Activated CD4-positive, alpha-beta T cell treated with anti-CD3 and anti-CD28 coated beads, Interleukin-2, amount 10 ng/mL, durations not matched to agents 24 days and 14 days (primary cell): Measurements from ENCODE around the gene BBLN. TPM values are rescaled to one million over a fixed set of nuclear protein-coding genes. Genes with fewer than 3 reads are reported as not detected.

Experiments
- DNase-seq: peaks from one replicate; pipeline ENCODE4 v3.0.0; 2022
- H3K27ac Mint-ChIP-seq: one replicate; pipeline ENCODE4 v1.8.0; 2022; ENCODE audit warnings: mild to moderate bottlenecking, mixed read lengths
- H3K27me3 Mint-ChIP-seq: one replicate; pipeline ENCODE4 v1.8.0; 2022; ENCODE audit warnings: mixed read lengths
- H3K36me3 Mint-ChIP-seq: one replicate; pipeline ENCODE4 v1.8.0; 2022; ENCODE audit warnings: low read depth, mild to moderate bottlenecking, mixed read lengths
- H3K4me1 Mint-ChIP-seq: one replicate; pipeline ENCODE4 v1.8.0; 2021; ENCODE audit warnings: mixed read lengths
- H3K4me3 Mint-ChIP-seq: one replicate; pipeline ENCODE4 v1.8.0; 2022; ENCODE audit warnings: mild to moderate bottlenecking, moderate library complexity, mixed read lengths
- H3K9me3 Mint-ChIP-seq: one replicate; pipeline ENCODE4 v1.8.0; 2021; ENCODE audit warnings: mixed read lengths
- intact Hi-C: fragments of 100-400 bp; cut with micrococcal nuclease; formaldehyde crosslinking; loops from one replicate; pipeline ENCODE4 v1.15.1; 2023
- total RNA-seq: library from RNA; stranded (reverse); gene quantifications from 2 replicates; pipeline ENCODE4 v1.2.3, GENCODE V29; 2022

Gene BBLN
- total RNA-seq, 1 donor from 2014 or later = 91.4 TPM

DNA sequence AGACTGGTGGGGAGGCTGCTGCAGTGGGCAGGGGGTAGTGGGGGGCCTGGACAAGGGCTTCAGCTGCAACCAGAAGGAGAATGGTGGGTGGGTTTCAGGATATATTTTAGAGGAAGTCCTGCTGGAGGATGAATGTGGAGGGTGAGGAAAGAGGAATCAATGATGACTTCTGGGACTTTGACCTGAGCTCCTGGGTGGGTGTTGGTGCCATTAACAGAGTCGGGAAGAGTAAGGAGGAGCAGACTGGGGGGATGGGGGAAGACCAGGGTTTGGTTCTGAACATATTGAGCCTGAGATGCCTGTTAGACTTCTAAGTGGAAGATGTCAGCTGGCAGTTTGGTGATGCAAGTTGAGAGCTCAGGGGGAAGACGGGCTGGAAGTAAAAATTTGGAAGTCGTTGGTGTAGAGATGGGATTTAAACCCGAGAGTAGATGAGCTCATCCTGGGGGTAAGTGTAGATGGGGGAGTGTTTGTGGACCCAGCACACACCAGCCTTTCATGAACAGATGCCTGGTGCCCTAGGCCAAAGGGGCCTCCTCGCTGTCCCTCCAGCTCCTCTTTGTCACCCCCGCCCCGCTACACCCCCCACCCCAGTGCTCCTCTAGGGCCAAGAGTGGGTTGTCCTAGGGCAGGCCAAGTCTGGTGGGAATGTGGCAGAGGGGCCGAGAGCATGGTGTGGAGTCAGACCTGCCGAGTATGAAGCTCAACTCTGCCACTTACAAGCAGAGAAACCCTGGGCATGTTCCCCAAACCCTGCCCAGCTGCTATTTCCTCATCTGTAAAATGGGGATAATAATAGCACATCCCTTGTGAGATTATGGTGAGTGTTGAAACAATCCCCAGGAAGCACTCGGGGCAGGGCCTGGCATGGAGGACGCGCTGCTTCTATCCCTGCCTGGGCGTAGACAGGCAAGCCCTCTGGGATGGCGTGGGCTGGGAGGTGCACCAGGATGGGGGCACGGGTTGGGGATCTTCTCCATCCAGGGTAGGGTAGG is 47.1 kb downstream of the BBLN start:
- no peak overlapping the region for H3K27ac Mint-ChIP-seq
- H3K9me3 Mint-ChIP-seq = no peaks in the 10 kb centered on the region
- DNase-seq = no peak
- peaks cover 42% of the 10 kb centered on the region for H3K27me3 Mint-ChIP-seq
- H3K4me1 Mint-ChIP-seq = peaks cover 13% of the 10 kb centered on the region
- H3K36me3 Mint-ChIP-seq = no peaks in the 10 kb centered on the region
- H3K4me3 Mint-ChIP-seq = no peak overlapping the region
- intact Hi-C loops = no loop called here

DNA sequence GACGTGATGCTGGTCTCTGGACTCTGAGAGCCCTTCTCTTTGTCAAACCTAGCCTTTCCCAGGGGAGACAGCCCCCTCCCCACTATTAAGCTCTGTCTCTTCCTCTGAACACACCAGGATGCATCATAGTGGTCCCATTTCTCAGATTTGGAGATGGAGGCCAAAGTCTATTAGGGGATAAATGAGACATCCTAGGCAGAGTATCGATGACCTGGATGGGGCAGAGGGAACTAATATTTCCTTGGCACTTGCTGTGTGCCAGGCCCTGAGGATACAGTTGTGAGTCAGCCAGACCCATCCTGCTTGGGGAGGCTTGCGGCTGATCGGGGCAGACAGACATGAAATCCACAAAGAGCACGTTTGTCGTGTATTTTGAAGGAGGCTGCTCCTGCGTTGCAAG is 48.3 kb downstream of the BBLN start:
- intact Hi-C loops = no loop called here
- H3K4me3 Mint-ChIP-seq = no peak overlapping the region
- peaks cover 5% of the 10 kb centered on the region for H3K4me1 Mint-ChIP-seq
- no peaks in the 10 kb centered on the region for H3K9me3 Mint-ChIP-seq
- H3K36me3 Mint-ChIP-seq = no peaks in the 10 kb centered on the region
- H3K27me3 Mint-ChIP-seq = peaks cover 47% of the 10 kb centered on the region
- no peak overlapping the region for H3K27ac Mint-ChIP-seq
- DNase-seq = no peak

DNA sequence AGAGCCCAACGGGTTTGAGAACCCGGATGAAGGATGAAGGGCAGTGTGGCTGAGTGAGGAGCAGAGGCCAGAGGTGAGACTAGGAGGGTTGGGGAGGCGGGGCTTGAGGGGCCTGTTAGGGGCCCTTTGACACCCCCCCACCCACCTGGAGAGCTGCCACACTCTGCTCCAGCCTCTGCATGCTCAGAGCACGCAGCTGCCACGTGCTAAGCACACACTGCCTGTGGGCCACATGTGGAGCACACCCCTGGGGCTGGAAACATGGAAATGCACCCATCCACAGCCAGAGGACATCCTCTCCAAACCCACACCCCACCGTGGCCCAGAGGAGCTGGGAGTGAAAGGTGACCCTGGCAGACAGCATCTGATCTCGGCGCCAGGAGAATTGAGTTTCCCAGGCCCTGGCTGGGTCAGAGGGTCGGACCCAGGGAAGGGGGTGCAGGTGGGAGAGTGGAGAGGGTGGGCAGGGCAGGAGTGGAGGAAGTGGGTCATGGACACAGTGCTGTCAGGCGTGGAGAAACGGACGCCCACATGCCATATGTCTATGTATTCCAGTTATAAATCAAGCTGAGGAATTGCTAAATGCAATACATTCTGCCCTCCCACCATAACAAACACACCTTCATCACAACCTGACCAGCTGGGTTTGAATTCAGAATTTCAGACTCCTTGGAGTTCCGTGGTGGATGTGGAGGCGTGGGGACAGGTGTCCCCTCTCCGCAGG is 49.0 kb downstream of the BBLN start:
- no peaks in the 10 kb centered on the region for H3K9me3 Mint-ChIP-seq
- peaks cover 3% of the 10 kb centered on the region for H3K4me1 Mint-ChIP-seq
- H3K27me3 Mint-ChIP-seq = peaks cover 45% of the 10 kb centered on the region
- H3K36me3 Mint-ChIP-seq = no peaks in the 10 kb centered on the region
- intact Hi-C loops = no loop called here
- DNase-seq = no peak
- no peak overlapping the region for H3K4me3 Mint-ChIP-seq
- H3K27ac Mint-ChIP-seq = no peak overlapping the region

DNA sequence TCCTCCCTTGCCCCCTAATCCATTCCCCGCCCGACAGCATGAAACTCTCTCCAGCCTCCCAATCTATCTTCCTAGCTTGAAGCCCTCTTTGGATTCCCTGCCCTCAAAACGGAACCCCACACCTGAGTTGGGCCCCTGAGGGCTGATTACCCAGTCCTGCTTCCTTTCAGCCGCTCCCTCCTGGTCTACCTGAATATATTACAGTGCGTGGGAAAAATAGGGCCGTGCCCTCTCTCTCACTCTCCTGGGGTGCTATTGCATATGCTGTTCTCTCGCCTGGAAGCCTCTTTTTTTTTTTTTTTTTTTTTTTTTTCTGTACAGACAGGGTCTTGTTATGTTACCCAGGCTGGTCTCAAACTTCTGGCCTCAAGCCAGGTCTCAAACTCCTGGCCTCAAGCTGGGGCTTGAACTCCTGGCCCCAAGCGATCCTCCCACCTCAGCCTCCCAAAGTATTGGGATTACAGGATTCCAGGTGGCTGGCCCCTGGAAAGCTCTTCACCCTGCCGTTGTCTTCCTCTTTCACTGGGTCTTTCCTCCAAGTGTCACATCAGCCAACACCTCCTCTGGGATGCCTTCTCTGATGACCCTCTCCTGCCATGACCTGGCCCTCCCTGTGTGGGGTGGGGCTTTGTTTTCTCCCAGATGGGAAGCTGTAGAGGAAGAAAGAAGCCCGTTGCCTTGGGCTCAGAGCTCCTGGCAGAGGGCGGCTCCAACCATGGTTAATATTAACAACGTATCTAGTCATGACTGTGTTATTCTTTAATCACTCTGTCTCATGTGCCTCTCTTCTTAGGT is 51.3 kb downstream of the BBLN start:
- DNase-seq = no peak
- H3K27ac Mint-ChIP-seq = no peak overlapping the region
- no peaks in the 10 kb centered on the region for H3K4me1 Mint-ChIP-seq
- no peaks in the 10 kb centered on the region for H3K36me3 Mint-ChIP-seq
- intact Hi-C loops = no loop called here
- no peak overlapping the region for H3K4me3 Mint-ChIP-seq
- peaks cover 25% of the 10 kb centered on the region for H3K27me3 Mint-ChIP-seq
- H3K9me3 Mint-ChIP-seq = no peaks in the 10 kb centered on the region

DNA sequence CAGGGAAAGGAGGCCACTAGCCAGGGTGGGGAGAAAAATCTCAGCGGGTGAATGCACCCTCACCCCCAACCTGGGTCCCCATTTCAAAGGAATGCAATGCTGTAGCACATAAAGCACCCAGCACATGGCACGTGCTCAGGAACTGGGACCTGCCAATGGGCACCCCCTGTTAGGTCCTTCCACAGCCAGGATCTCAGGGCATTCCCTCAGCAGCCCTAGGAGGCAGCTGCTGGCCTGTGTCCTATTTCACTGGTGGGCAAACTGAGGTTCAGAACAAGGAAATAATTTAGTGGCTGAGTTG is 51.9 kb downstream of the BBLN start:
- Mint-ChIP-seq H3K27me3 (peaks cover 20% of the 10 kb centered on the region), H3K4me3 (no peak overlapping the region), H3K4me1 (peaks cover 2% of the 10 kb centered on the region), H3K9me3 (no peaks in the 10 kb centered on the region), H3K27ac (no peak overlapping the region), H3K36me3 (no peaks in the 10 kb centered on the region)
- intact Hi-C loops = no loop called here
- no peak for DNase-seq

Other genes with a start within 250 kb of the BBLN start
- gene ST6GALNAC4, start 243.2 kb upstream of the BBLN start, total RNA-seq = 28.0 and 28.3 TPM in 2 replicates
- 0.89 and 0.90 TPM in 2 replicates for gene PIP5KL1, start 229.5 kb upstream of the BBLN start, total RNA-seq
- gene DPM2, start 222.4 kb upstream of the BBLN start, total RNA-seq = 62.7 and 65.1 TPM in 2 replicates
- 56.1 and 64.4 TPM in 2 replicates for gene EEIG1, start 179.3 kb upstream of the BBLN start, total RNA-seq
- 9.6 and 11.1 TPM in 2 replicates for gene NAIF1, start 92.9 kb upstream of the BBLN start, total RNA-seq
- 12.2 and 14.0 TPM in 2 replicates for gene SLC25A25, start 92.0 kb upstream of the BBLN start, total RNA-seq
- 84.6 and 89.8 TPM in 2 replicates for gene PTGES2, start 32.5 kb upstream of the BBLN start, total RNA-seq
- gene LCN2, start 10.8 kb upstream of the BBLN start, total RNA-seq = not detected in 2 replicates
- gene CIZ1, start 31.3 kb downstream of the BBLN start, total RNA-seq = 142 and 143 TPM in 2 replicates
- 0.95 and 1.5 TPM in 2 replicates for gene DNM1, start 43.1 kb downstream of the BBLN start, total RNA-seq
- gene GOLGA2, start 115.7 kb downstream of the BBLN start, total RNA-seq = 44.1 and 50.4 TPM in 2 replicates
- gene SWI5, start 116.0 kb downstream of the BBLN start, total RNA-seq = 13.6 and 14.3 TPM in 2 replicates
- 40.4 and 43.0 TPM in 2 replicates for gene TRUB2, start 162.2 kb downstream of the BBLN start, total RNA-seq
- 60.7 and 61.4 TPM in 2 replicates for gene COQ4, start 162.6 kb downstream of the BBLN start, total RNA-seq
- 37.0 and 37.9 TPM in 2 replicates for gene SLC27A4, start 180.3 kb downstream of the BBLN start, total RNA-seq
- gene URM1, start 211.1 kb downstream of the BBLN start, total RNA-seq = 87.2 and 98.3 TPM in 2 replicates